AG04450 (cell line): ENCODE measurements around the gene ZNF777. TPM values are rescaled to one million over a fixed set of nuclear protein-coding genes. Genes with fewer than 3 reads are reported as not detected.

ENCODE experiments used
- CTCF ChIA-PET: fragments of 300-600, 350-600 bp; formaldehyde crosslinking; extraction: SDS; loops from one replicate; lab custom pipeline; 2022; ENCODE audit warnings: antibody characterized with exemption, inconsistent platforms; lab: Charles Lee
- POLR2A ChIA-PET: fragments of 350-600 bp; formaldehyde crosslinking; extraction: SDS; loops from one replicate; lab custom pipeline; 2021; ENCODE audit warnings: antibody characterized with exemption, inconsistent platforms; lab: Yijun Ruan, JAX
- DNase-seq: peaks from one replicate; pipeline ENCODE4 v3.0.0-alpha.2; 2011; ENCODE audit warnings: low read depth, low spot score
- H3K27ac ChIP-seq: one replicate; pipeline ENCODE4 v1.5.1; 2012; ENCODE audit warnings: low read depth, low read length, control low read depth
- H3K27me3 ChIP-seq: one replicate; pipeline ENCODE4 v1.6.0; 2012; ENCODE audit warnings: low read length; ENCODE audit not compliant: control insufficient read depth, insufficient read depth
- H3K4me3 ChIP-seq: 2 replicates; pipeline ENCODE4 v1.5.1; 2011; ENCODE audit warnings: mild to moderate bottlenecking, low read depth, low read length, control low read depth
- H3K9me3 ChIP-seq: 2 replicates; pipeline ENCODE4 v1.5.1; 2012; ENCODE audit warnings: low read length; ENCODE audit not compliant: control insufficient read depth, insufficient read depth
- CTCF ChIP-seq: IDR thresholded peaks from 2 replicates; pipeline ENCODE4 v1.5.1; 2011; ENCODE audit warnings: low read depth, low read length, control low read depth, inconsistent platforms
- polyA plus RNA-seq: library from polyadenylated mRNA; depleted of rRNA; stranded (reverse); fragments of >200 nt; gene quantifications from 2 replicates; pipeline ENCODE4 v1.2.3, GENCODE V29; 2011; rRNA removed

ZNF777 gene
- polyA plus RNA-seq, 1 experiment, result 3.4 TPM

GRCh38 chr7:149385195-149385950 is 75.5 kb downstream of the ZNF777 start:
- no peak for TF ChIP-seq CTCF
- no peaks in the 10 kb centered on the region for H3K27me3 ChIP-seq
- H3K27ac ChIP-seq, result no peak overlapping the region
- DNase-seq, result no peak
- POLR2A ChIA-PET, result no interaction called here
- no peaks in the 10 kb centered on the region for H3K9me3 ChIP-seq
- CTCF ChIA-PET, result interaction anchor here (0.9 to 1.2 kb wide), 3 partner anchors 22 to 76 kb away, joined by 3 read pairs; no protein-coding TSS in a partner anchor
- H3K4me3 ChIP-seq, result no peak overlapping the region

Other genes with a start within 250 kb of the ZNF777 start
- 4.1 and 4.2 TPM in 2 replicates for gene ZNF212, start 221.4 kb downstream of the ZNF777 start, polyA plus RNA-seq
- gene ZNF783, start 198.9 kb downstream of the ZNF777 start, polyA plus RNA-seq, result 5.2 TPM in 2 replicates
- 4.6 and 5.6 TPM in 2 replicates for gene ZNF746, start 36.7 kb upstream of the ZNF777 start, polyA plus RNA-seq